ENCODE measurements around the gene TSPAN18.

Gene TSPAN18

DNA sequence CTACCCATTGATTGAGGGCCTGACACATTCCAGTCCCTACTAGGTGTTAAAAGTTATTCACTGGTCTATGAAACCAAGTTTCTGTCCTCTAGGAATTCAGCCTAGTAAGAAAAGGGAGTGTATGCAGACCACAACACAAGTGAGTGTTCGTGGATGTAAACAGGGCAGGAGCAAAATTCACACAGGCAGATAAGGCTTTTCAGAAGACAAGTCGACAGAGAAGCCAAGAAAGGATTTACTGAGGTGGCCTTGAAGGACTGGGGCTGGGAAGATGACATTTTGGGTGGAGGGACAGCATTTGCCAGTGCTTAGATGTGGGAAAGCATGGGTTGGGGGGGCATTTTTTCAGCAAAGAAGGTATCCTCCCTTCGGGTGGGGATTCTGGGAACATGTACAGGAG lies 76.2 kb downstream of the TSPAN18 start:
- TF ChIP-seq, protein P1, sequence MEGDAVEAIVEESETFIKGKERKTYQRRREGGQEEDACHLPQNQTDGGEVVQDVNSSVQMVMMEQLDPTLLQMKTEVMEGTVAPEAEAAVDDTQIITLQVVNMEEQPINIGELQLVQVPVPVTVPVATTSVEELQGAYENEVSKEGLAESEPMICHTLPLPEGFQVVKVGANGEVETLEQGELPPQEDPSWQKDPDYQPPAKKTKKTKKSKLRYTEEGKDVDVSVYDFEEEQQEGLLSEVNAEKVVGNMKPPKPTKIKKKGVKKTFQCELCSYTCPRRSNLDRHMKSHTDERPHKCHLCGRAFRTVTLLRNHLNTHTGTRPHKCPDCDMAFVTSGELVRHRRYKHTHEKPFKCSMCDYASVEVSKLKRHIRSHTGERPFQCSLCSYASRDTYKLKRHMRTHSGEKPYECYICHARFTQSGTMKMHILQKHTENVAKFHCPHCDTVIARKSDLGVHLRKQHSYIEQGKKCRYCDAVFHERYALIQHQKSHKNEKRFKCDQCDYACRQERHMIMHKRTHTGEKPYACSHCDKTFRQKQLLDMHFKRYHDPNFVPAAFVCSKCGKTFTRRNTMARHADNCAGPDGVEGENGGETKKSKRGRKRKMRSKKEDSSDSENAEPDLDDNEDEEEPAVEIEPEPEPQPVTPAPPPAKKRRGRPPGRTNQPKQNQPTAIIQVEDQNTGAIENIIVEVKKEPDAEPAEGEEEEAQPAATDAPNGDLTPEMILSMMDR (conservative IDR thresholded peaks at IDR 0.05; ENCODE audit: control insufficient read depth, insufficient read depth, low read depth, low read length): no peak
- DNase-seq (ENCODE audit: low read depth): no peak
- H3K4me3 ChIP-seq (ENCODE audit: control insufficient read depth, low read depth, low read length): no peak overlapping the region

DNA sequence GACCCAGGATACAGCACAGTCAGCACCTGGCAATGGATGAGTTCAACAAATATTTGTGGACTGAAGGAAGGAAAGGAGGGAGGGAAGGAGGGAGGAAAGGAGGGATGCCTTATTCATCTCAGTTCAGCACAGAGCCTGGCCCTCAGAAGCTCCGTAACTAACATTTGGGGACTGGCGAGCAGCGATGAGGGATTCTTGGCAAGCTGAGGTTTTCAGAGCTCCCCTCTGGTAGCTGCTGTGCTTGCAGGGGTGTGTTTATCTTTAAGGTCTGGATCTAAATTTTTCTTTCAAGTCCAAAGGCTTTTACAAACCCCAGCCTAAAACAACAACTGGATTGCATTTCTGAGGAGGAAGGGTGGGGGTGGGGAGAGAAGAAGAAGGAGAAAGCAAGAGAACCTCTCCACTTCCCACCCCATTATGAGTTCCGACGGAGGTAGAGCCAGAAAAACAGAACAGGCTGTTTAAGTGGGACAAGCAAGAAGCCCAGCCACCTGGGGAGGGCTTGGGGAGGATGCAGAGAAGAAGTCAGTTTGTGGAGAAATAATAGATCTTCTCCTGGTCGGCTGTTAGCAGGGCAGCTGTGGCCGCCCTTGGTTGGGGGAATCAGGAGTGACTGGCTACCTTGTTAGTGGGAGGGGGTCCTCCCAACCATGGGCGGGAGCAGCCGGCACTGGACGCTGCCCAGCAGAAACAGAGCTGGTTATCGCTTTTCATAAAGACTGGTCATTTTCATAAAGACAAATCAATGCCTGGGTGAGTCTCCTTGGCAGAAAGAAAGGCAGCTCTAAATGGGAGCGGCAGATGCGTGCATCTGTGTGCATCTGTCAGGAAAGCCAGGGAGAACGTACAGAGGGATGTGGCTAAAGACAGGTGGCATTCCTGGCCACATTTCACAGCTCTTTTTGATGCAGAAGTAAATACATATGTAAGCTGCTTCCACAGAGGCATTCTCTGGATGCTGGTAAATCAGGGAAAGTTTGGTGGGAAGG lies 78.0 kb downstream of the TSPAN18 start:
- no peak for DNase-seq (ENCODE audit: low read depth)
- H3K4me3 ChIP-seq (ENCODE audit: control insufficient read depth, low read depth, low read length): no peak overlapping the region
- TF ChIP-seq, protein P1 (conservative IDR thresholded peaks at IDR 0.05; ENCODE audit: control insufficient read depth, insufficient read depth, low read depth, low read length): no peak

DNA sequence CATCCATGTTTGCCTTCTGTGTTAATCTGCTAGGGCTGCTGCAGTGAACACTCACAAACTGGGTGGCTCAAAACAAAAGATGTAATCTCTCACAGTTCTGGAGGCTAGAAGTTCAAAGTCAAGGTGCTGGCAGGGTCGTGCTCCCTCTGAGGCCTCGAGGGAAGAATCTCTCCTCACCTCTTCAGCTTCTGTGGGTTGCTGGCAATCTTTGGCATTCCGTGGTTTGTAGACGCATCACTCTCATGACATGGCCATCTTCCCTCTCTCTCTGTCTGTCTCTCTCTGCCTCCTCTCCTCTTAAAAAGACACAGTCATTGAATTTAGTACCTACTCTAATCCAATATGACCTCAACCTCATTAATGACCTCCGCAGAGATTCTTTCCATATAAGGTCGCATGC lies 78.8 kb downstream of the TSPAN18 start:
- no peak overlapping the region for H3K4me3 ChIP-seq (ENCODE audit: control insufficient read depth, low read depth, low read length)
- DNase-seq (ENCODE audit: low read depth): no peak
- TF ChIP-seq, protein P1 (conservative IDR thresholded peaks at IDR 0.05; ENCODE audit: control insufficient read depth, insufficient read depth, low read depth, low read length): no peak

DNA sequence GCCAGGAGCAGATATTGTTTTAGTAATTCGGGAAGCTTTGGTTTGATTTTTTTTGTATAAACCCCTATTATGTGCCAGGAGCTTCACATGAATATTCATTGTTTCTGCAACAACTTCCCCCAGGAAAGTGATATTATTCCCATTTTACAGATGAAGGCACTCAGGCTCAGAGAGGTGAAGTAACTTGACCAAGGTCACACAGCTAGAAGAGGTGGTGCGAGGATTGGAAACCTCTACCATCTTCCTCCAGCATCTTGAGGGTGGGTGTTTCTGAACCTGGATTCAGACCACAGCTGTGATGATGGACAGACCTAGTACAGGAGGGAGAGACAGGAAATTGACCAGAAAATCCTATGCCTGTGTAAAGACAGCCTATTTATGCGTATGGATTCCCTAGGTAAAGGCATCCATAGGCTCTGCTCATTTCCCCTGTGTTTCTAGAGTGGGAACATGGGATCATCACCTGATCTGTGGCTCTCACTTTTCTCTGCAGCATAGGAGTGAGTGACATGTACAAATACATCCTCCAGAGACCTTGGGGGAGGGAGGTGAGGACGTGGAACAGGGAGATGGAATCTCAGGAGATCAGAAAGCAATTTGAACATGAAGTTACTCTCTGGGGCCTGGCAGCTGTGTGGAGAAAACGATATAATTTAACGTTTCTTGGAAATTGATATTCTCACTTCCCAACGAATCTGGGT lies 81.4 kb downstream of the TSPAN18 start:
- no peak for DNase-seq (ENCODE audit: low read depth)
- H3K4me3 ChIP-seq (ENCODE audit: control insufficient read depth, low read depth, low read length): no peak overlapping the region
- TF ChIP-seq, protein P1 (conservative IDR thresholded peaks at IDR 0.05; ENCODE audit: control insufficient read depth, insufficient read depth, low read depth, low read length): no peak

DNA sequence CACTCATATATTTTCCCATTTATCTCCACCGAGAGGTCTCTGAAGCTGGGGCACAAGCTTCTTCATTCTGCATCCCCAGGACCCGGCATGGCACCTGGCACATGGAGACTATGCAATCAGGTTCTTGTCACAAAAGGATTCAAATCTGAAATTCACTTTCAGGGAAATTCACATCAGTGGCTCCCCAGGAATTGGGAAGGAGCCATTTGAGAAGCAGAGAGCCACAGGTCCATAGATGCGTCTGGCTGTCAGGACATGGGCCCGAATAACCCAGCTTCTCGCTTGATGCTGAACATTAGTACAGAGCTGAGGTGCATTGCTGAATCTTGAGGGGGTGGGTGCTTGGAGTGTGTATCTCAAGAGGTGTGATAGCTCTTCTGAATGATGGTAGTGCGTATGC lies 82.5 kb downstream of the TSPAN18 start:
- TF ChIP-seq, protein P1 (conservative IDR thresholded peaks at IDR 0.05; ENCODE audit: control insufficient read depth, insufficient read depth, low read depth, low read length): no peak
- DNase-seq (ENCODE audit: low read depth): no peak
- no peak overlapping the region for H3K4me3 ChIP-seq (ENCODE audit: control insufficient read depth, low read depth, low read length)

DNA sequence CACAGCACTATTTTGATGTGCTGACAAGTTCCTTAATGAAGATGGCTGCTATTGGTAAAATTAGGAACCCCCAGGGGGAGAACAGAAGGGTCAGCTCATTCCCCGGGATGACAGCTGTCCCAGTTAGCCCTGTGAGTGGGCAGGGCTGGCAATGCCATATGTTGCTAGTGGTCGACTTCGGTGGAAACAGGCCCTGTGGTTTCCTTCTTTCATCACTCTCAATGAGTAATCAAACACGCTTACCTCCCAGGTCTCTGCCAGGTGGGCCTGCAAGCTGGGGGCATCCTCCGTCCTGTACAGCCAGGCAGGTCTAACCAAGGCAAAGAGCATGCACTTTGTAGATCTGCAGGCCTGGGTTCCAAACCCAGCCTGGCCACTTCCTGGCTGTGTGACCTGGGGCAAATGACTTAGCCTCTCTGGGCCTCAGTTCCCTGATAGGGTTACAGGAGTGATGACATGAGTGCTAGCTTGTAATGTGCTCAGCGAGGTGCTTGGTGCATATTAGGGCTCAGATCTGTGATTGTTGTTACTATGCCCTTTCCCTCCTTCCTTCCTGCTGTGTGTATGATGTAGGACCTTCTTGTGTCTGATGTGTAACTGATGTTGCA lies 85.2 kb downstream of the TSPAN18 start:
- no peak overlapping the region for H3K4me3 ChIP-seq (ENCODE audit: control insufficient read depth, low read depth, low read length)
- TF ChIP-seq, protein P1 (conservative IDR thresholded peaks at IDR 0.05; ENCODE audit: control insufficient read depth, insufficient read depth, low read depth, low read length): no peak
- no peak for DNase-seq (ENCODE audit: low read depth)

Measured in fibroblast of mammary gland (primary cell).